Fibroblast of skin of back (primary cell): ENCODE data around the gene DENND4B.

ENCODE experiments used
- DNase-seq: peaks from one replicate; pipeline ENCODE4 v3.0.0-alpha.2; 2013

Gene DENND4B

GRCh38 chr1:153944005-153944826 lies 2.3 kb downstream of the DENND4B start:
- no peak for DNase-seq

- DNase-seq, result no peak
These were observed 3.6 kb downstream of the DENND4B start for GRCh38 chr1:153942766-153943549.

- no peak for DNase-seq
These were observed 4.4 kb downstream of the DENND4B start for GRCh38 chr1:153941826-153942725.

GRCh38 chr1:153940756-153941155 lies 5.8 kb downstream of the DENND4B start:
- DNase-seq, result no peak

- DNase-seq, result no peak
These were observed 7.0 kb downstream of the DENND4B start for GRCh38 chr1:153939476-153939875.

- no peak for DNase-seq
These were observed 7.5 kb downstream of the DENND4B start for GRCh38 chr1:153938996-153939395.

- no peak for DNase-seq
These were observed 9.2 kb downstream of the DENND4B start for GRCh38 chr1:153937331-153937730.

- DNase-seq, result no peak
These were observed 10.3 kb downstream of the DENND4B start for GRCh38 chr1:153936011-153936802.

GRCh38 chr1:153934746-153935145 lies 11.8 kb downstream of the DENND4B start:
- no peak for DNase-seq

GRCh38 chr1:153933955-153934354 lies 12.6 kb downstream of the DENND4B start:
- DNase-seq, result no peak

- no peak for DNase-seq
These were observed 13.1 kb downstream of the DENND4B start for GRCh38 chr1:153933430-153933829.

- DNase-seq, result no peak
These were observed 14.1 kb downstream of the DENND4B start for GRCh38 chr1:153932156-153933131.

- DNase-seq, result no peak
These were observed 16.3 kb downstream of the DENND4B start for GRCh38 chr1:153929981-153930948.

GRCh38 chr1:153929426-153929825 lies 17.1 kb downstream of the DENND4B start:
- no peak for DNase-seq

- DNase-seq, result no peak
These were observed 17.7 kb downstream of the DENND4B start for GRCh38 chr1:153928791-153929341.

GRCh38 chr1:153928245-153928644 lies 18.3 kb downstream of the DENND4B start:
- DNase-seq, result no peak

GRCh38 chr1:153926405-153926804 lies 20.1 kb downstream of the DENND4B start:
- DNase-seq, result no peak

- peak; percentile 100 for DNase-seq
These were observed 23.3 kb downstream of the DENND4B start, which contains the start of gene GATAD2B for GRCh38 chr1:153922972-153923925. Gene GATAD2B (minus strand): TSS chr1:153922972. CDS start chr1:153828347, 94,625 bp downstream.
